ENCODE measurements around the gene PRKCZ.

Gene PRKCZ

DNA sequence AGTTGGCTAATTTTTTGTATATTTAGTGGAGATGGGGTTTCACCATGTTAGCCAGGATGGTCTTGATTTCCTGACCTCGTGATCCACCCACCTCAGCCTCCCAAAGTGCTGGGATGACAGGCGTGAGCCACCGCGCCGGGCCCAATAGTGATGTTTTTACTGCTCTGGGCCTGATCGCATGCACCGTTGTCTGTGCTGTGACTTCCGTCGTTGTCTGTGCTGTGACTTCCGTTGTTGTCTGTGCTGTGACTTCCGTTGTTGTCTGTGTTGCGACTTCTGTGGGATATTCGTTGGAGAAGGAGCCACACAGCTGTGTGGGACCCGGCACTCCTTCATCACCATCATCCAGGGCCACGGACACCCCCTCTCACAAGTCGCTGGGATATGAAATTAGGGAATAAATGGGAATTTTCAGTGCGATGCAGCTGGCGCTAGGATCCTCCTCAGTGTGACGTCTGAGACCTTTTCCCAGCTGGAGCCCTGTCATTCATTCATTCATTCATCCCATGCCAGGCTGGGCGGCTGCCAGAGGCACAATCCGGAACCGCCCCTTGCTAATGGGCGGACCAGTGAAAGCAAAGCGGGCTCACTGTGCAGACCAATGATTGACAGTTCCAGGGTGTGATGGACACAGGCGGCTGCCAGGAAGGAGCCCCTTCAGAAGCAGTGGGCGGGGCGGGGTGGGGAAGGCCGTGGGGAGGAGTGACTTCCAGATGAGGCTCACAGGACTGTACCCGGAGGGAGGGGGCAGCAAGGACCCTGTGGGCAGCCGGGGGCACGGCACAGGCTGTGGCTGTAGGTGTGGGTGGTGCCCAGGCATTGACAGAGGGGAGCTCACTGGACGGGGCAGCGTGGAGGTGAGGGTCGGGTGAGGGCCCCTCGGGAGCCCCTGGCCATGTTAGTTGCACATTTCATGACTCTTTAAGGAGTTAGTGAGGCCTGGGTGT lies 48.9 kb downstream of the PRKCZ start:
- H3K4me3 ChIP-seq (ENCODE audit: low read depth, low read length) = no peak overlapping the region

DNA sequence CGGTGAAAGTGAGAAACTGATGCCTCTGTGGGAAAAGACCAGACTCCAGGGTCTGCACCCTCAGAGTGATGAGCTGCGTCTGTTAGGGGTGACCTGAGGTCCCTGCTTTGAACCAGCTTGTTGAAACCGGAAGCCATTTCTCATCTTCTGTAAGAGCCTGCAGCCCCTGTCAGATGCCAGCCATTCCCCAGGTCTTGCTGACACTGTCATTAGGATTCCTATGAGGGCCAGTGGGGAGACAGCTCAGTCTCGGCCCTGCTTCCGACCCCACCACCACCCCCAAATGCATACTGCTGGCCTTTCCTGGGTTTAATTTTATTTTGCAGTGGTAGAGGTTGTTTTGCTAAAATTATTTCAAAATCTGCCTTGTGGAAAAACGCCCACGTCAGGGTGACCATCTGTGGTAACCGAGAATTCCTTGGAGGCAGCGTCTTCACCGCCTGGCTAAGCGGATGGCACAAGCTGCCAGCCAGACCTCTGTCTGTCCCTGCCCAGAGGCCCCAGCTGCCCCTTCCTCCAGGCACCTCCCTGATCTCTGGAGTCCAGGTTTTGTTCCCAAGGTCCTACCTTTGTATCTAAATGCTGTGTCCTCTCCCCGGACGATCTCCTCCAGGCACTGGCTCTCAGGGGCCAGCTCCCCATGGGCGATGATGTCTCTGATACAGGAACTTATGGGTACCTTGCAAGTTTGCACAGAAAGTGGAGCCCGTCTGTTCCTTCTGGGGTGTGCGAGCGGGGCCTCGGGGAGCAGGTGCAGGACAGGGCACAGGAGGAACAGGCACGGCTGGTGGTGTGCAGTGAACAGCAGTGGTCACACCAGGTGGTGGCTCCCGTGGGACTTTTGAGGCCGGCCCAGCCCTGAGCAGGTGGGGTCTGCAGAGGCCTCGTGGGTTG lies 49.9 kb downstream of the PRKCZ start:
- no peak overlapping the region for H3K4me3 ChIP-seq (ENCODE audit: low read depth, low read length)

DNA sequence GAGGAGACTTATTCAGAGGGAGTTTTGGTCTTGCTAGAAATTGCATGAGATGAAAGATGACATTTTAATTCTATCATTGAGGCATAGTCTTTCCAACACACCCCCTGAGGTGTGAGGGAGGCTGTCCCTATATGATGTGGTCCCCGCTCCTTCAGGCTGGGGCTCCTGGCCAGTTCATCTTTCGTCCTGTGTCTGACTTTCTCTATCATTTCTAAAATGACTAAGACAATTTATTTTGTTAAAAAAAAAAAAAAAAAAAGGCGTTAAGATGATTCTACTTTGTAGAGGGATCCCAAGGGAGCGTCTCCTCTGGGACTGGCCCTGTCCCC lies 50.5 kb downstream of the PRKCZ start:
- H3K4me3 ChIP-seq (ENCODE audit: low read depth, low read length) = no peak overlapping the region

DNA sequence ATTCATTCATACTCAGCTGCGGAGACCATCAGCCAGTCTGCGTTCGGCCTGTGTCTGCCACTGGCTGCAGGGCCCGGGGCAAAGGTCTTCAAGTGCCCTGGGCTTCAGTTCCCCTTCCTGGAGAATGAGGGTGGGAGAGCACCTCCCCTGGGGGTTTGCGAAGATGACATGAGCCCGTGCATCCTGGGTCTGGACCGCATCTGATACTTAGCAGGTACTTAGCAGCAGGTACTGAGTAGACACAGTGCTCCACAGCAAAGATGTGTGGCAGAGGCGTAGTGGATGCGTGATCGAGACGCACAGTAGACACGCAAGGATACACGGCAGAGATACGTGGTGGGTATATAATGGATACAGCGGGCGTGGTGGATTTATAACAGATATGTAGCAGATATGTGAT lies 51.3 kb downstream of the PRKCZ start:
- H3K4me3 ChIP-seq (ENCODE audit: low read depth, low read length) = no peak overlapping the region

DNA sequence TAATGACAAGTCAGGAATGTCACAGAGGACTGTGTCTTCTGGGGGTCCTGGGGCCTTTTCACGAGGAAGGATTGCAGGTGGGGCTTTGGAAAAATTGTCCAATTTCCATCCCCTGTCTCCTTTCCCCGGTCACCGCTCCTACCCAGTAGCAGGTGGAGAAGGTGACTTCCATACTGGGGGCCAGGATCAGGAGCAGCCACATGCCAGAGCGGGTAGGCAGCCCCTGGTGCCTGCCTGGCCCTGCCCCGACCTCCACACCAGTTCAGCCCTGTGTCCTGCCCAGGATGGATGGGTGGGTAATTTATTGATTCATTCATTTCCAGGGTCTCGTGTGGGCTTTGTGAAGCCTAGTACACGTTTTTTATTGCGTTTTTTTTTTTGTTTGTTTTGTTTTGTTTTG lies 51.7 kb downstream of the PRKCZ start:
- no peak overlapping the region for H3K4me3 ChIP-seq (ENCODE audit: low read depth, low read length)

DNA sequence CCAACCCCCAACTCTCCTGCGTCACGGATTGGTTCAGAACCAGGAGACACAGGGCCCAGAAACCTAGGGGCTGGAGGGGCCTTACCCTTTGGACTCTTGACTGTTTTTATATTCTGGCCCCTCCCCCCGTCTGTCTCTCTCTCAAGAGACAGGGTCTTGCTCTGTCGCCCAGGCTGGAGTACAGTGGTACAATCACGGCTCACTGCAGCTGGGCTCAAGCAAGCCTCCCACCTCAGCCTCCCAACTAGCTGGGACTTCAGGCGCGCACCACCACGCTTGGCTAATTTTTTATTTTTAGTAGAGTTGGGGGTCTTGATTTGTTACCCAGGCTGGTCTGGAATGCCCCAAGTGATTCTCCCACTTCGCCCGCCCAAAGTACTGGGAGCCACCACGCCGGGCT lies 52.5 kb downstream of the PRKCZ start:
- H3K4me3 ChIP-seq (ENCODE audit: low read depth, low read length) = no peak overlapping the region

DNA sequence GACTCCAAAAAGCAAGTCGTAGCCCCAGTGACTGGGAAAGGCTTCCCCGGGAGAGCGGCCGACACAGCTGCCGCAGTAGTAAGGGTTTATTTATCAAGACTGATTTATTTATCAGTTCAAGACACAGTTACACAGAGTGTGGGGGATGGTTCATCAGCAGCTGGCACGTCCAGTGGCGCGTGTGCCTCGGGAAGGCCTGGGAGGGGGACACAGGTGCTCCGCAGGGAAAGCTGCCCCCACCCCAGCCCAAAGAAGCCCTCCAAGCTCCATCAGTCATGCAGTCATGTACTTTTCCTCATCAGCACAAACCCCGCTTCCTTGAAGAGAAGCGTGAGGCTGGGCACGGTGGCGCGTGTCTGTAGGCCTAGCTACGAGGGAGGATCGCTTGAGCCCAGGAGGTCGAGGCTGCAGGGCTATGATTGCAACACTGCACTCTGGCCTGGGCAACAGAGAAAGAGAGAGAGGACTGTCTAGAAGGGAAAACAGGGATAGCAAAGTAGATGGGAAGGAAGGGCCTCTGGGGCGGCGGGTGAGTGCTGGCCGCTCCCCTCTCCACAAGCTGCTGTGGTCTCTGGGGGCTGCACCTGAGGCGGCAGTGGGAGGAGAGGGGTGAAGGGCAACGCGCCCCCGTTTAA lies 53.2 kb downstream of the PRKCZ start:
- no peak overlapping the region for H3K4me3 ChIP-seq (ENCODE audit: low read depth, low read length)

DNA sequence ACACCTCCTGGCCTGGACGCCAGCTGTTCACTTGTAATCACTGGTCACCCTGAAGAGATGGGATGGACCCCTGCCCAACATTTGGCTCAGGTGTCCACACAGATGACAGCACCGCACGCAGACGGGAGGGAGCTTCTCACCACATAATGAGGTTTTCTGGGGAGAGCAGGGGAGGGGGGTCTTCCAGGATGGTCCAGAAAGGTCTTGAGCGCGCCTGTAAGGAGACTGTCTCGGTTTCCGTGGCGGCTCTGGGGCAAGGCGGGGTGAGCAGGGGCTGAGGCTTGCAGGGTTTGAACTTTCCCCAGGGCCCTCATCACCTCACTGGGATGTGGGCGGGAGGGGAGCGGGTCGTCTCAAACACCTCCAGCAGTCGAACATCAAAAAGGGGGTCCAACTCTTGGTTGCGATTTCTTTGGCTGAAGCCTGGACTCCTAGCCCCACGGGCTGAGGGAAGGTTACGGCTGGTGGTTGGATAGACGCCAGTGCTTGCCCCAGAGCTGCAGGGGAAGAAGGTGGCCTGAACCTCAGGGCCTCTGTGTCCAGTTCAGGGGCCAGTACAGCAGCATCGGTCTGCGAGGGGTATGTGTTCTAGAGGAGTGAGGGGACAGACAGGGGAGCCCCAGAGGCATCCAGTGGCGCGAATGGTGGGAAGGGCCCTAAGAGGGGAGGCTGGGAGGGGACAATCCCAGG lies 53.8 kb downstream of the PRKCZ start:
- H3K4me3 ChIP-seq (ENCODE audit: low read depth, low read length) = no peak overlapping the region

DNA sequence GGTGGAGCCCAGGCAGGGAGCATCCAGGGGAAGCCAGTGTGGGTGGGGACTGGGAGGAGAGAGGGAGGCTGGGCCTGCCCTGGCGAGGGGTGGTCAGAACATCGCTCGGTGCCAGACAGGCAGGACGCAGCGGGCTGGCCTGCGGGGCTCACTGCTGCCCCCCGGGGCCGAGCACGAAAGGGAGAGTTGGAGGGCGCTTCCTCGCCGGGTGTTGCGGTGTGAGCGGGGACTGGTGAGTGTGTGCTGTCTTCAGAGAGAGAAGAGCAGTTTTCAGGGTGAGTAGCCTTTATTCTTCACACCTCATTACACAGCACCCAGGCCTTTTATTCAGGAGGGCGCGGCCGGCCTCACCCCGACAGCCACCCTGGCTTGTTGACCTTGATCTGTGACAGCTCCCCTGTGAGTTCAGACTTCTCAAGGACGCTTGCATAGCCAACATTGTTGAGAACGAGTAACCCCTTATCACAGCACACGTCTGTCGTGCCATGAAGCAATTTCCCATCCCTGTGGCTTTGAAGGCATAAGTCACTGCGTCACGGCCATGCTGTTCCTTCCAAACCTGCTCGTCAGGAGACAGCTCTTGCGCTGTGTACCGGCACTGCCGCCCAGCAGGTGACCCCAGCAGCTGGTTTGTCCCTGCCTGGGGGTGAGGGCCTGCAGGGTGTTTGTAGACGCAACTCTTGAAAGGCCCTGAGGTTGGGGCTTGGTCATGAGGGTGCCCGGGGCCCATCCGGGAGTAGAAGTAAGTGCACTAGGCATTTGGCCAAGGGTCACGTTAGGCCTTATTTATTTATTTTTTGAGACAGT lies 54.6 kb downstream of the PRKCZ start:
- no peak overlapping the region for H3K4me3 ChIP-seq (ENCODE audit: low read depth, low read length)

DNA sequence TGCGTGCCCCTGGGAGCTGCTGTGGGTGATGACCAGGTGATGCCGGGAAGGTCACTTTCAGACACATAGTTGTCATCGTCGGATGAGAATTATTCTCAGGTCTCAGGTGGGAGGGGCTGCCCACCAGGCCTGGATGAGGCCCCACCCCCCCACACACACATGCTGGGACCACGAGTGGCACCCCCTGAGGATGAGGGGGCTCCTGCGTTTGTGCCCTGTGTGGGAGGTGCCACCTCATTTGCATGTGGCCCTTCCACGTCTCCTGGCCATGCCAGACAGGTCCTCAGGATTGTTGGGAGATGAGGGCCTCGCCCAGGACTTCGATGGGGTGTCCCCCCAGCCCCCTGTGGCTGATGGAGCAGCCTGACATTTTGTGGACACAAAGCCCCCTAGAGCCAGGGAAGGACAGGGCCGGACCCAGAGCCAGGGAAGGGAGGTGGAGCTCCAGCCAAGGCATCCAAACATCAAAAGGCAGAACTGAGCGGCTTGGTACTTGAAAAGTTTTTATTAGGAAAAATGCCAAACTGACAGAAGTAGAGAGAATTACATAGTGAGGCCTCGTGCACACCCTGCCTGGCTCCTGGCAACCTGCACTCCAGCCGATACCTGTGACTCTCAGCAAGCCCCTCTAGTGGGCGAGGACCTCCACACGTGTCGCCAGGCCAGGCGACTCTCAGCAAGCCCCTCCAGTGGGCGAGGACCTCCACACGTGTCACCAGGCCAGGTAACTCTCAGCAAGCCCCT lies 55.7 kb downstream of the PRKCZ start:
- H3K4me3 ChIP-seq (ENCODE audit: low read depth, low read length) = no peak overlapping the region

DNA sequence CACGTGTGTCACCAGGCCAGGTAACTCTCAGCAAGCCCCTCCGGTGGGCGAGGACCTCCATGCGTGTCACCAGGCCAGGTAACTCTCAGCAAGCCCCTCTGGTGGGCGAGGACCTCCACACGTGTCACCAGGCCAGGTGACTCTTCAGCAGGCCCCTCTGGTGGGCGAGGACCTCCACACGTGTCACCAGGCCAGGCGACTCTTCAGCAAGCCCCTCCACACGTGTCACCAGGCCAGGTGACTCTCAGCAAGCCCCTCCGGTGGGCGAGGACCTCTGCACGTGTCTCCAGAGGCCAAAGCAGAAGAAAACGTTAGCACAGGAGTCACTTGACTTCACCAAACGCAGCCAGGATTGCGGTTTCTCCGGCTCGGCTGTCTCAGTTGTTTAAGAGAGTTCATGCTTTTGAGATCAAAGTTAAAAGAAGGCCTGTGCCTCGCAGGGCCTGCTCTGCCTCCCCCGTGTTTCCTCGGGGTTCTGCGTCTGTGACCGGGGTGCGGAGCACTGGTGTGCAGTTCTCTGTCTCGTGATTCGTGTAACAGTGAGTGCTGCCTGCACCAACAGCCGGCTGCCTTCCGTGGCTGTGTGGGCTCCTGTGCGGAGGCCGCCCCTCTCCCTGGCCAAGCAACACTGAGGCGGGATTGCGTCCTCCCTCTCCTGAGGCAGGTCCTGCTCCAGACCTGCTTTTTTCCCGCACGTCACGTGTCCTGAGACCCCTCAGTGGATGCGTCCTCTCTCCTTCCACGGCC lies 56.6 kb downstream of the PRKCZ start:
- no peak overlapping the region for H3K4me3 ChIP-seq (ENCODE audit: low read depth, low read length)

DNA sequence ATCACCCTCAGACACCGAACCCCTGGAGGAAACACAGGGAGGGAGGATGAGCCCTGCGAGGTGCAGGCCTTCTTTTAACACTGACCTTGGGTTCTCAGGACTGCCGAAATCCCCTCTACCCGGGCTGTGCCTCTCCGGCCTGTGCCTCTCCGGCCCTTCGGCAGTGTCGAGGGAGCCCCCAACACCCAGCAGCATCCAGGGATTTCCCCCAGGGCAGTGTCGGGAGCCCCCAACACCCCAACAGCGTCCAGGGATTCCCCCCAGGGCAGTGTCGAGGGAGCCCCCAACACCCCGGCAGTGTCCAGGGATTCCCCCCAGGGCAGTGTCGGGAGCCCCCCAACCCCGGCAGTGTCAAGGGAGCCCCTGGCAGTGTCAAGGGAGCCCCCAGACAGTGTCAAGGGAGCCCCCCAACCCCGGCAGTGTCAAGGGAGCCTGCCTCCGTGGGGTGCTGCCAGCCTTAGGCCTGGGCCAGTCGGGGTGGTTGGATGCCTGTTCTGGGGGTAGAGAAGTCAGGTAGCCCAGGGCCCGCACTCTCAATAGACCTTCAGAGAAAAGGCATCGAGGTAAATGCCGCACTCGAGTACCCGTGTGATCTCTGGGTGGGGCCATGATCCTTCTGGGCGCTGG lies 57.5 kb downstream of the PRKCZ start:
- no peak overlapping the region for H3K4me3 ChIP-seq (ENCODE audit: low read depth, low read length)

DNA sequence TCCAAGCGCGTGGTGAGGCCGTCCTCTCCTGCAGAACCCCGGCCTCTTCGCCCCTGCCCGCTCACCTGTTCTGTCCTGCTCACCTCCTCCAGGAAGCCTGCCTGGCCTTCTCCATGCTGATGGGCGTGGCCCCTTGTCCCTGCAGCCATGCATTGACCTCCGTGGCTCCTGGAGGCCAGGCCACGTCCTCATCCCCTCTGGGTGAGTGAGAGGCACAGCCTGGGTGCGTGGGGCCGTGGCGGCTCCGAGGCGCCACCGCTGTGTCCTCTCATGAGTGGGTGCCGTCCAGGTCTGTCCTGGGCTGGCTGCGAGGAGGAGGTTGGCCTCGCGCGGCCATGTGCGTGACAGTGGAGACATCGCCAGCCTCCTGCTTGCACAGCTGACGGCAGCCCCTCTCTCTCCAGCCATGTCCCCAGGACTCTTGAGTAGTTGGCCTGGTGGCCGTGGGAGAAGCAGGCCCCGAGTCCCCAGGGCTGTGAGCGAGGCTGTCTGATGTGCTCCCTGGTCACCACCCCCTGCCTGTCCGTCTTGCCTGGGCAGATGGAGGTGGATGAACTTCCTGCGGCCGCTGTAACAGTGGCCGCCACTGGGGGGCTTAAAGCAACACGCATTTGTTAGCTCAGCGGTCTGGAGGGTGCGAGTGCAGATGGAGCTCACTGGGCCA lies 58.1 kb downstream of the PRKCZ start:
- H3K4me3 ChIP-seq (ENCODE audit: low read depth, low read length) = no peak overlapping the region

DNA sequence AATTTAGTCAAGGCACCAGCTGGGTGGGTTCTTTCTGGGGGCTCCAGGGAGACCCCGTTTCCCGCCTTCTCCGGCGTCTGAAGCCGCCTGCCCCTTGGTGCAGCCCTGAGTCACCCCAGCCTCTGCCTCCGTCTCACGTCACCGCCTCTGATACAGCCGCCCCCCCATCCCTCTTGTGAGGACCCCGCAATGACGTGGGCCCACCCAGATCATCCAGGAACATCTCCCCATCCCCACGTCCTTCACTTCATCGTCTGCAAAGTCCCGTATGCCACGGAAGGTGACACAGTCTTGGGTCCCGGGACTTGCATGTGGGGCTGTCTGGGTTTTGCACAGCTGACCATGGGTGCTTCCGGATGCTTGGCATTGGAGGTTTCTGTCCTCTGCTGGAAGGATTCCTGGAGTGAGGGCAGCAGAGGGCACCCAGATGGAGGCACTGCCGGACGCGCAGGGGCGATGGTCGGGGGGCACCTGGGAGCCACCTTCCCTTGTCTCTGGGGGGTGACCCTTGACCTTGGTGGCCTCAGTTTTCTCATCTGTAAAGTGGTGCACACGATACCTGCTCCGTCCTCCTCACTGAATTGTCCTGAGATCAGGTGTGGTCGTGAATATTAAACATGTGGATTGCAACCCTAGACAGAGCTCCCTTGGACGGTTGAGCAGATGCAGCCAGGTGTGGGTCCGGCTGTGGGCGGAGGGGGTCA lies 58.8 kb downstream of the PRKCZ start:
- no peak overlapping the region for H3K4me3 ChIP-seq (ENCODE audit: low read depth, low read length)

DNA sequence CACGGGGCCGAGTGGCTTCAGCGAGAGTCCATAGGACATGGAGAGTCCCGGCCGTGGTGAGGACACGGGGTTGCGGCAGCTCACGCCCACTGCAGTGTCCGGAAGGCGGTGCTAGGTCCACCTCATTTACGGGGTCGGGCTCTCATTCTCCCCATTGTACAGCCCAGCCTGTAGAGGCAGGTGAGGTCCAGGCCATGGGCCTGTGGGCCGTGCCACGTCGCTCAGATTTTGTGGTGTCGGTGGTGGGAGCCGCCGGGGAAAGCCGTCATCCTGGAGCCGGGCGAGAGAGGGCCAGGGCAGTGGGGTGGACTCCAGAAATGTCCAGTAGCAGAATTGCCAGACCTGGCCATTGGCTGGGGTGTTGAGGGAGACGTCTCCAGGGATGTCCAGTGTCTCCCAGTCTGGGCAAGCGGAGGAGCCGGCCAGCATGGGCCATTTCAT lies 59.4 kb downstream of the PRKCZ start:
- H3K4me3 ChIP-seq (ENCODE audit: low read depth, low read length) = no peak overlapping the region

DNA sequence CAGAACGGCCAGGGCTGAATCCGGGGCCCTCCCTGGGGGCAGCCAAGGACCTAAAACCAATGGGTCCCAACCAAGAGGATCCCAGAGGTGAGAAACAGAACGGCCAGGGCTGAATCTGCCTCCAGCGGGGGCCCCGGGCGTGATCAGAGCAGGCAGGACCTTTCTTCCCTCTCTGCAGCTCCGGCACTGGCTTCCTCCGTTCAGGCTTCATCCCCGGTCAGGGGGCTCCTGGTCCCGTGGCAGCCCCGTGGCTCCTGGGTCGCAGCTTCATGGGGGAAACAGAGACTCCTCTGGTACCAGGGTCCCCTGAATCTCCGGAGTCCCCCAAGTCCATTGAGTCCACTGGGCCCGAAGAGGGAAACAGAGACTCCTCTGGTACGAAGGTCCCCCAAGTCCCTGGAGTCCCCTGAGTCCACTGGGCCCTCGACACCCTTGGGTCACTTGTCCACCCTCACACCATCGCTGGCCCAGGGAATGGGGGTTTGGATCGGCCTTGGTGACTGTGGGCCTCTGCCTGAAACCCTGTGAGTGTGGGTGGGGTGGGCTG lies 60.1 kb downstream of the PRKCZ start:
- no peak overlapping the region for H3K4me3 ChIP-seq (ENCODE audit: low read depth, low read length)

All from iPS-11a (cell line).